Osteoblast (primary cell): ENCODE measurements around the gene SH2D7. TPM values are rescaled to one million over a fixed set of nuclear protein-coding genes. Genes with fewer than 3 reads are reported as not detected.
"Not testable (repeated sequence)": the region's sequence is repeated elsewhere in the genome, so short reads cannot be mapped to it uniquely, and the experiment has no call there.

Experiments used
- DNase-seq: peaks from one replicate; pipeline ENCODE4 v3.0.0; 2011; ENCODE audit warnings: low spot score, mixed read lengths; ENCODE audit not compliant: insufficient read length; ENCODE audit errors: missing footprints
- H2AFZ ChIP-seq: 2 replicates; pipeline ENCODE4 v1.6.0; 2011; ENCODE audit warnings: mild to moderate bottlenecking, low read length
- H3K27ac ChIP-seq: 2 replicates; pipeline ENCODE4 v1.5.1; 2011; ENCODE audit warnings: mild to moderate bottlenecking, low read depth, low read length, moderate library complexity
- H3K27me3 ChIP-seq: 2 replicates; pipeline ENCODE4 v1.6.0; 2012; ENCODE audit warnings: mild to moderate bottlenecking, control low read depth, inconsistent platforms, low read length, moderate library complexity; ENCODE audit not compliant: insufficient read depth
- H3K36me3 ChIP-seq: 2 replicates; pipeline ENCODE4 v1.5.1; 2011; ENCODE audit warnings: mild to moderate bottlenecking, low read length, control low read depth, moderate library complexity; ENCODE audit not compliant: insufficient read depth
- H3K4me1 ChIP-seq: 2 replicates; pipeline ENCODE4 v1.5.1; 2011; ENCODE audit warnings: mild to moderate bottlenecking, low read length, control low read depth, moderate library complexity; ENCODE audit not compliant: insufficient read depth
- H3K4me2 ChIP-seq: 2 replicates; pipeline ENCODE4 v1.6.0; 2011; ENCODE audit warnings: mild to moderate bottlenecking, low read length; ENCODE audit not compliant: insufficient read depth
- H3K4me3 ChIP-seq: fragments of 200-600 bp; sonication (generic); 3 replicates; pipeline ENCODE4 v1.5.1; 2012; ENCODE audit warnings: mild to moderate bottlenecking, low read length, inconsistent platforms; ENCODE audit not compliant: insufficient read depth
- H3K79me2 ChIP-seq: 2 replicates; pipeline ENCODE4 v1.6.0; 2012; ENCODE audit warnings: mild to moderate bottlenecking, low read length, control low read depth, inconsistent platforms; ENCODE audit not compliant: insufficient read depth
- H3K9me3 ChIP-seq: 2 replicates; pipeline ENCODE4 v1.5.1; 2011; ENCODE audit warnings: low read depth, low read length, control low read depth
- H4K20me1 ChIP-seq: 2 replicates; pipeline ENCODE4 v1.6.0; 2012; ENCODE audit warnings: mild to moderate bottlenecking, low read length, control low read depth; ENCODE audit not compliant: insufficient read depth
- total RNA-seq: library from RNA; depleted of rRNA; stranded (reverse); fragments of >200 nt; gene quantifications from 2 replicates; pipeline ENCODE4 v1.2.3, GENCODE V29; 2012
- TF ChIP-seq, protein P1 (sequence below): IDR thresholded peaks from 2 replicates; pipeline ENCODE4 v1.5.1; 2011; ENCODE audit warnings: mild to moderate bottlenecking, low read depth, low read length, moderate library complexity; ENCODE audit errors: extremely low read depth

SH2D7 gene
- total RNA-seq, 1 donor = not detected

DNA sequence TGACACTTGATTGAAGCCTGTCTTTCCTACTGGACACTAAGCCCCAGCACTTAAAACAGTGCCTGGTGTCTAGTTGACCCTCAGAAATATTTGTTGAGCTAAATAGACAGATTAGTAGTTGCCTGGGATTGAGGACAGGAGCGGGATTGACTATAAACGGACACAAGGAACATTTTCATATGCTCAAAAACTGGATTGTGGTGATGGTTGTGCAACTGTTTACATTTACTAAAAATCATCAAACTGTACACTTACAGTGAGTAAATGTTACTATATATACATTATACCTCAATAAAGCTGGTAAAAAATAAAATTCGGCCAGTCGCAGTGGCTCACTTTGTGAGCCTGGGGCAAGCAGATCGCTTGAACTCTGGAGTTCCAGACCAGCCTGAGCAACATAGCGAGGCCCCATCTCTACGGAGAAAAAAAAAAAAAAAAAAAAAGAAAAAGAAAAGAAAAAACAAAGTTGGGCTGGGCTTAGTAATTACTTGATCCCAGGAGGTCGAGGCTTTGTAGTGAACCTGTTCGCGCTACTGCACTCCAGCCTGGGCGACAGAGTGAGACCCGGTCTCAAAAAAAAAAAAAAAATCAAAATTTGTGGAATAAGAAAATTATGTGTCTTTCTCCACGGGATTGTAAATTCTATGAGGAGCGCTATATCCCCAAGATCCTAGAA is 56.2 kb downstream of the SH2D7 start:
- H3K4me1 ChIP-seq = peaks cover 13% of the 10 kb centered on the region
- no peaks in the 10 kb centered on the region for H3K9me3 ChIP-seq
- no peak for DNase-seq
- TF ChIP-seq, protein P1, sequence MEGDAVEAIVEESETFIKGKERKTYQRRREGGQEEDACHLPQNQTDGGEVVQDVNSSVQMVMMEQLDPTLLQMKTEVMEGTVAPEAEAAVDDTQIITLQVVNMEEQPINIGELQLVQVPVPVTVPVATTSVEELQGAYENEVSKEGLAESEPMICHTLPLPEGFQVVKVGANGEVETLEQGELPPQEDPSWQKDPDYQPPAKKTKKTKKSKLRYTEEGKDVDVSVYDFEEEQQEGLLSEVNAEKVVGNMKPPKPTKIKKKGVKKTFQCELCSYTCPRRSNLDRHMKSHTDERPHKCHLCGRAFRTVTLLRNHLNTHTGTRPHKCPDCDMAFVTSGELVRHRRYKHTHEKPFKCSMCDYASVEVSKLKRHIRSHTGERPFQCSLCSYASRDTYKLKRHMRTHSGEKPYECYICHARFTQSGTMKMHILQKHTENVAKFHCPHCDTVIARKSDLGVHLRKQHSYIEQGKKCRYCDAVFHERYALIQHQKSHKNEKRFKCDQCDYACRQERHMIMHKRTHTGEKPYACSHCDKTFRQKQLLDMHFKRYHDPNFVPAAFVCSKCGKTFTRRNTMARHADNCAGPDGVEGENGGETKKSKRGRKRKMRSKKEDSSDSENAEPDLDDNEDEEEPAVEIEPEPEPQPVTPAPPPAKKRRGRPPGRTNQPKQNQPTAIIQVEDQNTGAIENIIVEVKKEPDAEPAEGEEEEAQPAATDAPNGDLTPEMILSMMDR = no peak
- H4K20me1 ChIP-seq = peaks cover 10% of the 10 kb centered on the region
- no peaks in the 10 kb centered on the region for H3K27me3 ChIP-seq
- peaks cover 37% of the 10 kb centered on the region for H3K79me2 ChIP-seq
- H3K4me2 ChIP-seq = peak overlapping the region; percentile 92
- H2AFZ ChIP-seq = peak overlapping the region; percentile 94
- H3K27ac ChIP-seq = peak overlapping the region; percentile 77
- peak overlapping the region; percentile 89 for H3K4me3 ChIP-seq
- no peaks in the 10 kb centered on the region for H3K36me3 ChIP-seq

DNA sequence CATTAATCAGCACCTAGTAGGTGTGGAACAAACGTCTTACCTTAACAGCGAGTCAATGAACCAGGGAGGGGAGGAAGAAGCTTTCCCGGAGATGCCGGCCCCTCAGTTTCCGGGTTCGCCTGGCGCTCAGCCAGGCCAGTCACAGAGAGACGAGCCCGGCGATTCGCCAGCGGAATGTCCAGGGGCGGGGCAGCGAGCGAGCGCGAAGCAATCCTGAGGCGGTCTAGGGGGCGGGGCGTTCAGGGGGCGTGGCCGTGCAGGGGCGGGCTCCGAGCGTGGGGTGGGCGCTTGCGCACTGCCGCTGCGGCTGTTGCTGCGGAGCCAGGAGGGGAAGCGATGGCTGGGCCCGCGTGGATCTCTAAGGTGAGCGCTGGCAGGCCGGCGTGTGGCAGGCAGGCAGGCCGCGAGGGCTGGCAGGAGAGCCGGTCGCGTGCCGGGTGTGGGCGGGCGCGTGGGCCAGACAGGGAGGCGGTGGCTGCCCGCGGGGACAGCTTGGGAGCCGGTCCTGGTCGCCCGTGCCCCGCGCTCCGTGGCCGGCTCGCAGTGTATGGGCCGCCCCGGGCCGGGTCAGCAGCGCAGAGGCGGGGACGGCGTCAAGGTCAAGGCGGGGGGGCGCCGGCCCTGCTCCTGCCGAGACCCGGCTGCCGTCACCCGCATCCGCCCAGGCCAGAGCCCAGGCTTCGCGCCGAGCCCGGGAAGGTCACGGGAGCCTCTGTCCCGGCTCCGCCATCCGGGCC is 56.9 kb downstream of the SH2D7 start, which contains the start of gene IDH3A:
TSS of gene IDH3A (plus strand) at position 295 of the 737 bp plus-strand sequence. CDS start at position 337, 42 bp downstream.
- no peaks in the 10 kb centered on the region for H3K36me3 ChIP-seq
- H3K79me2 ChIP-seq = peaks cover 39% of the 10 kb centered on the region
- H2AFZ ChIP-seq = peak within 1 kb of the TSS; percentile 94
- H3K27ac ChIP-seq = peak within 1 kb of the TSS; percentile 77
- H3K4me2 ChIP-seq = peak within 1 kb of the TSS; percentile 92
- no peaks in the 10 kb centered on the region for H3K9me3 ChIP-seq
- H3K4me1 ChIP-seq = peaks cover 13% of the 10 kb centered on the region
- H3K4me3 ChIP-seq = peak within 1 kb of the TSS; percentile 89
- H3K27me3 ChIP-seq = no peaks in the 10 kb centered on the region
- DNase-seq = peak; percentile 99
- TF ChIP-seq, protein P1 = no peak
- H4K20me1 ChIP-seq = peaks cover 10% of the 10 kb centered on the region

DNA sequence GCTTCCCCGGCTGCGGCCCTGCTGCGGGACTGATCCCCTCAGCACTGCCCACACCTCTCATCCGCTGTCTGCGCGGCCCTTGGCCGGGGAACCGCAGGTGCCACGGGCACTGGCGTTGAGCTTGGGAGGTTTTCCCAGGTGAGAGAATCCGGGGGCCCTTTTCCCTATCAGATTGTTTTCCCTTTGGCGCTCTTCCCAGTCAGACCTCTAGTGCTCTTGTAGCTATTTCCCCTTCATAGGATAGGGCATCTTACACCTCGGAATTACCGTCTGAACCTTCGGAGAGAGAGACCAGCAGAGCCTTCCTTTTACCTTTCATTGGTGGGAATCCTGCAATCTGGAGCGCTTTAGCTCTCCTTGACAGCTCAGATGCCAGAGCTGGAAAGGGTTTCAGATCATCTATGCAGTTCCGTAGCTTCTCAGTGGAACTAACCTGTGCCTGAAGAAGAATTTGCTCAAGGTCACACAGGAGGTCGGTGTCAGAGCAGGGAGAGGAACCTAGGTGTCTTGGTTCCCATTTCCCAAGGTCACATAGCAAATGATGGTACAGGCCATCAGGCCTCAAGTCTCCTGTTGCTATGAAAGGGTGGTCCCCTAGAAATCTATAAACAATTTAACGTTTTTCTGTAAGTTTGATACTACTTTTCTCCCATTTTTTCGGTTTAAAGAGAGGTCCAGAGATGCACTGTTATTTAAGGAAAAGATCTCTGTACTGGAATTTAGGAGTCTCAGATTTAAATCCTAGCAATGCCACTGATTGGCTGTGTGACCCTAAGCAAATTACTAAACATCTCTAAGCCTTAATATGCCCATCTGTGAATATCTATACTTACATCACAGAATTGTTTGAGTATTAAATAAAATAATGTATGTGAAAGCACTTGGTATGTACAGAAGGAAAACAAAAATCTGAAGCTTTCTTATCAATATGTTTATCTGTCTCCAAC is 57.7 kb downstream of the SH2D7 start:
- H4K20me1 ChIP-seq = peaks cover 10% of the 10 kb centered on the region
- peaks cover 44% of the 10 kb centered on the region for H3K79me2 ChIP-seq
- peaks cover 19% of the 10 kb centered on the region for H3K4me1 ChIP-seq
- H3K27me3 ChIP-seq = no peaks in the 10 kb centered on the region
- no peaks in the 10 kb centered on the region for H3K36me3 ChIP-seq
- H2AFZ ChIP-seq = peak overlapping the region; percentile 76
- TF ChIP-seq, protein P1 = no peak
- peak overlapping the region; percentile 89 for H3K4me2 ChIP-seq
- no peak for DNase-seq
- H3K9me3 ChIP-seq = no peaks in the 10 kb centered on the region
- H3K4me3 ChIP-seq = peak overlapping the region; percentile 89
- H3K27ac ChIP-seq = peak overlapping the region; percentile 25

DNA sequence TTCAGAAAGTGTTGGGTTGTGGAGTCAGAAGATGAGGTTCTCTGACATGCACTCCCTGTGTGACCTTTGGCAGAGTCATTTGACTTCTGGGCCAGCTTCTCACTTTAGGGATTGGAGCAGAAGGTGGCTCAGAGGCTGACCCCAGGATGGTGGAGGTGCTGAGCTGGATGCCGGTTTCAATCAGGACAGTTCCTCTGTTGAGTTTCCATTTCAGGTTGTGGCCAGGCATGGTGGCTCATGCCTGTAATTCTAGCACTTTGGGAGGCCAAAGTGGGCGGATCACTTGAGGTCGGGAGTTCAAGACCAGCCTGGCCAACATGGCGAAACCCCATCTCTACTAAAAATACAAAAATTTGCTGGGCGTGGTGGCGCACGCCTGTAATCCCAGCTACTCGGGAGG is 58.7 kb downstream of the SH2D7 start:
- H3K9me3 ChIP-seq, H3K36me3 ChIP-seq: not testable (repeated sequence)
- peaks cover 44% of the 10 kb centered on the region for H3K79me2 ChIP-seq

More for the DNA sequence above, 58.7 kb downstream of the SH2D7 start:
- Histone ChIP-seq H3K4me1 (peaks cover 29% of the 10 kb centered on the region), H4K20me1 (peaks cover 10% of the 10 kb centered on the region)
- H2AFZ ChIP-seq, DNase-seq, H3K27ac ChIP-seq, H3K27me3 ChIP-seq, H3K4me3 ChIP-seq, H3K4me2 ChIP-seq: not testable (repeated sequence)
